Measurements from ENCODE around the gene ACBD3.

ACBD3 gene

GRCh38 chr1:226110249-226111097 lies 76.1 kb downstream of the ACBD3 start:
- DNase-seq: peak; percentile 75

DNA sequence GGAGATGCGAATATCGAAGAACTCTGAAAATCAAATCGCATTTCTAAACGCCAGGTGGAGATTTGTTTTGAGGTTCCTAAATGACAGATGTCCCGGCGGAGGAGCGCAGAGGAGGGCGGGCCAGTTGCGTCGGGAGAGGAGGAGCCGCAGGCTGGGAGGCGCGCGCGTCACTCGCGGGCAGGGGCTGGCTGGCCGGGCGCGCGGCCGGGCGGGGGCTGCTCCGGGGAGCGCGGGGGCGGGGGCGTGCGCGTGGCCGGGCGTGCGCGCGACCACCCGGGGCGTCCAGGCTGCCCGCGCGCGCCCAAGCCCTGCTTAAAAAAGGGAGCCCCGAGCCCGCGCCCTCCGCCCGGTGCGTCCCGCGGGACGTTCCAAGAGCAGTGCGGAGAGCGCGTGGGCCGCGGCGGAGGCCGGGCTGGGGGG lies 76.7 kb downstream of the ACBD3 start:
- peak; percentile 90 for DNase-seq

GRCh38 chr1:226108935-226109828 lies 77.4 kb downstream of the ACBD3 start:
- no peak for DNase-seq

- DNase-seq: no peak
Observed at GRCh38 chr1:226107471-226108460, 78.8 kb downstream of the ACBD3 start.

- no peak for DNase-seq
Observed at GRCh38 chr1:226104671-226105121, 81.8 kb downstream of the ACBD3 start.

DNA sequence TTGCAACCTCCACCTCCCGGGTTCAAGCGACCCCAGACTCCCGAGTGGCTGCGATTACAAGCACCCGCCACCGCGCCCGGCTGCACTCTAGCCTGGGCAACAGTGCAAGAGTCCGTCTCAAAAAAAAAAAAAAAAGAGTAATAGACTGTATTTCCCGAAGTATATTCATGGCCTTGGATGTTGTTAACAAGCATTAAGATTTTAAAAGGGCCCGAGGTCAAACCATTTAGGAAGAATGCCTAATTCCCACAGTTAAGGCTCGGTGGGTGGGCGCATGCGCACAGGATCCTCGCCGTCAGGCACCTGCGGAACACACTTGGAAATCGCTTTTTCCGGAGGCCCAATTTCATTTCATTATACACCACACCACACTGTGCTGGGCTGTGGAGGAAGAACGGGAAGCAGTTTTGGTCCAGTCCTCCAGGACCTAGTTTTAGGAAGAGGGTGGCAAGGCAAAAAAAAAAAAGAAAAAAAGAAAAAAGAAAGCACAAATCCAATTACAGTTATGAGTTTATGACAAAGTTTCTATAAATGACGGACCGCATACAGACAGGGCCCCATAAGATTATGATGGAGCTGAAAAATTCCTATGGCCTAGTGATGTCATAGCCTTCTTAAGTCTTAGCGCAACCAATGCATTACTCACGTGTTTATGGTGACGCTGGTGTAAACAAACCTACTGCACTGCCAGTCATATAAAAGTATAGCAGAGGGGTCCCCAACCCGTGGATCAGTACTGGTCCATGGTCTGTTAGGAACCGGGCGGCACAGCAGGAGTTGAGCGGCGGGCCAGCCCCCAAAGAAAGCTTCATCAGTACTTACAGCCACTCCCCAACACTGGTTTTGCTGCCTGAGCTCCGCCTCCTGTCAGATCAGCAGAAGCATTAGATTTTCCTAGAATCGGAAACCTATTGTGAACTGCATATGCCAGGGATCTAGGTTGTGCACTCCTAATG lies 85.8 kb downstream of the ACBD3 start:
- peak; percentile 47 for DNase-seq

GRCh38 chr1:226098870-226099835 lies 87.4 kb downstream of the ACBD3 start:
- DNase-seq: no peak

DNA sequence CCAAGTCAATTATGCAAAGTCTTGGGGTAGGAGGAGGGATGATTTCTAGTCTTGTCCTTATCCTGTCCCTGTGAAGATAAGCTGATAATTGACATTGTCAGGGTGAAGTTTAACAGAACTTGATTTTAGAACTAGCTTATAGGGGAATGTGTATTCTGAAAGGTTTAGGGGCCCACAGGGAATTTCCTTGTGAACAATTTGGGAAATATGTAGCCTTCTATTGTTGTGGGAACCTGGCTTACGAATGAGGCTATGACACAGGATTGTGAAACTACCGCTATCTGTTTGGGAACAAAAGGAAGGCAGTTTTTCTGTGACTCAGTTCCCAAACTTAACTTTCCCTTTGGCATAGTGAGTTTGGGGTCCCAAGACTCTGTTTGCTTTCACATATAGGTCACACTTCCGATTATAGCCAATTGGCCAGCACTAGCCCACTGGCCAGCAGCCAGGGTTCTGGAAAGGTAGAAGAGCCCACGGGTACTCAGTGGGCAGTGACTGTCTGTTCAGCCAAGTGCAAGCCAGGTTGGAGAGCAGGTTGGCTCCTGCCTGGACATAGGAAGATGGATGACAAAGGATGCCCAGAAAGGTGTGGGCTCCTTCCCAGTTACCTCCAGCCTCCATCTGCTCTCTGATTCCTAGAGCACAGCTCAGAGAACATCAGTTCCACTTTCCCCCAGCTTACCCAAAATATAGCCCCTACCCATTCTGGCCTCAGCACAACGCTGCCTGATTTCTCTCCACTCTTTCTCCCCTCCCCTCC lies 88.5 kb downstream of the ACBD3 start:
- DNase-seq: no peak

GRCh38 chr1:226095286-226095685 lies 91.3 kb downstream of the ACBD3 start:
- no peak for DNase-seq
